K562 (cell line): ENCODE data around the gene C2orf92. TPM values are rescaled to one million over a fixed set of nuclear protein-coding genes. Genes with fewer than 3 reads are reported as not detected.
A peak's percentile ranks its signal among the peaks of the same experiment; 100 is the strongest.

ENCODE experiments used
- ARNT ChIP-seq, 2 experiments: fragments of 450-650 bp; IDR thresholded peaks; 2 replicates each; pipeline ENCODE4 v1.6.1; 2016; ENCODE audit warnings: mild to moderate bottlenecking in 1 of 2
- CBX1 ChIP-seq: sonication (generic); IDR thresholded peaks from 2 replicates; pipeline ENCODE4 v1.6.1; 2016; ENCODE audit warnings: antibody characterized with exemption, low read depth, mild to moderate bottlenecking
- GATAD2B ChIP-seq: fragments of 450-650 bp; IDR thresholded peaks from 2 replicates; pipeline ENCODE4 v1.6.1; 2017; ENCODE audit warnings: mild to moderate bottlenecking, borderline replicate concordance
- HDAC2 ChIP-seq: fragments of 450-650 bp; IDR thresholded peaks from 2 replicates; pipeline ENCODE4 v1.6.1; 2016; ENCODE audit warnings: mild to moderate bottlenecking
- L3MBTL2 ChIP-seq: fragments of 450-650 bp; IDR thresholded peaks from 2 replicates; pipeline ENCODE4 v1.6.1; 2016; ENCODE audit warnings: mild to moderate bottlenecking, moderate library complexity
- MAZ ChIP-seq, 2 experiments: fragments of 450-650 bp in 1 of 2; sonication (generic) in 1 of 2; formaldehyde crosslinking; IDR thresholded peaks in 1 of 2; conservative IDR thresholded peaks in 1 of 2; 2 replicates each; pipeline versions ENCODE4 v1.4.0 to v1.5.0; 2020; ENCODE audit warnings: mild to moderate bottlenecking in 1 of 2, missing genetic modification reagents in 1 of 2
- MCM5 ChIP-seq: fragments of 450-650 bp; IDR thresholded peaks from 2 replicates; pipeline ENCODE4 v1.6.1; 2016; ENCODE audit warnings: low read depth
- NR2C2 ChIP-seq, 2 experiments: fragments of 200-800 bp in 1 of 2; sonication (Bioruptor generic) in 1 of 2; sonication (generic) in 1 of 2; formaldehyde crosslinking in 1 of 2; IDR thresholded peaks; 2 replicates each; pipeline versions ENCODE4 v1.6.1 to v1.8.0; 2016 to 2022; ENCODE audit warnings: mild to moderate bottlenecking in 1 of 2, missing compliant biosample characterization in 1 of 2, missing genetic modification characterization in 1 of 2, missing genetic modification reagents in 1 of 2
- RFX5 ChIP-seq: IDR thresholded peaks from 2 replicates; pipeline ENCODE4 v1.6.1; 2011; ENCODE audit warnings: low read depth, mild to moderate bottlenecking, improper control_type of control experiment, low read length
- SMC3 ChIP-seq: conservative IDR thresholded peaks from 2 replicates; pipeline ENCODE4 v1.6.1; 2011; ENCODE audit warnings: low read depth, low read length, improper control_type of control experiment; ENCODE audit not compliant: insufficient read depth
- SNAPC5 ChIP-seq: fragments of 250-450 bp; sonication (Bioruptor Pico); IDR thresholded peaks from 2 replicates; pipeline ENCODE4 v1.8.0; 2021; ENCODE audit warnings: moderate library complexity, mild to moderate bottlenecking, inconsistent platforms
- TAF1 ChIP-seq: IDR thresholded peaks from 2 replicates; pipeline ENCODE4 v1.6.1; 2011; ENCODE audit warnings: mild to moderate bottlenecking, low read length, moderate library complexity; ENCODE audit not compliant: insufficient read depth, control insufficient read depth, severe bottlenecking; ENCODE audit errors: extremely low read depth
- TAF9B ChIP-seq: fragments of 450-650 bp; IDR thresholded peaks from 2 replicates; pipeline ENCODE4 v1.6.1; 2018; ENCODE audit warnings: mild to moderate bottlenecking; ENCODE audit not compliant: partially characterized antibody
- TOE1 ChIP-seq, 2 experiments: fragments of 450-650 bp in 1 of 2; sonication (generic) in 1 of 2; formaldehyde crosslinking in 1 of 2; IDR thresholded peaks; 2 replicates each; pipeline versions ENCODE4 v1.7.1 to v1.8.0; 2016 to 2022; ENCODE audit warnings: borderline replicate concordance in 2 of 2, mild to moderate bottlenecking in 2 of 2, antibody characterized with exemption in 1 of 2, inconsistent platforms in 1 of 2, low read depth in 1 of 2, missing genetic modification reagents in 1 of 2, moderate library complexity in 1 of 2
- ZBTB1 ChIP-seq: sonication (generic); formaldehyde crosslinking; IDR thresholded peaks from 2 replicates; pipeline ENCODE4 v1.8.1; 2023; ENCODE audit warnings: missing genetic modification reagents, low read depth, mild to moderate bottlenecking, borderline replicate concordance
- ZNF384 ChIP-seq: IDR thresholded peaks from 2 replicates; pipeline ENCODE4 v1.6.1; 2012; ENCODE audit warnings: low read depth, low read length, improper control_type of control experiment
- ZNF395 ChIP-seq: fragments of 200-800 bp; sonication (Bioruptor generic); IDR thresholded peaks from 2 replicates; pipeline ENCODE4 v1.6.1; 2017; ENCODE audit warnings: missing genetic modification characterization, missing compliant biosample characterization
- polyA plus RNA-seq, 8 experiments: library from polyadenylated mRNA; depleted of rRNA in 4 of 8; stranded (reverse) in 5 of 8; unstranded in 3 of 8; fragments of >200 nt; fragmentation: Nextera tagmentation in 2 of 8; fragmentation: Illumina TruSeq in 1 of 8; extraction: Ambion mirVana in 2 of 8; extraction: Trizol in 1 of 8; gene quantifications; 2 replicates each; pipeline versions ENCODE4 v1.2.1 to v1.2.3, GENCODE V29; 2011 to 2014; ENCODE audit warnings: inconsistent platforms in 1 of 8, missing spikeins in 1 of 8
- total RNA-seq, 7 experiments: library from RNA; depleted of rRNA in 6 of 7; stranded (reverse); fragments of >200 nt in 6 of 7; fragmentation: Illumina TruSeq in 2 of 7; extraction: Trizol in 2 of 7; gene quantifications; 2 replicates each; pipeline versions ENCODE4 v1.2.1 to v1.2.3, GENCODE V29; 2011 to 2021; ENCODE audit warnings: low replicate concordance in 1 of 7
- TF ChIP-seq, protein P1 (sequence below): IDR thresholded peaks from 2 replicates; pipeline ENCODE4 v1.6.1; 2011; ENCODE audit not compliant: insufficient read length; ENCODE audit errors: extremely low read depth
- TF ChIP-seq, protein P2 (sequence below): fragments of 450-650 bp; formaldehyde crosslinking; conservative IDR thresholded peaks from 2 replicates; pipeline ENCODE4 v1.4.0; 2022; ENCODE audit warnings: mild to moderate bottlenecking, missing genetic modification characterization
- TF ChIP-seq, protein P3 (sequence below): IDR thresholded peaks from 2 replicates; pipeline ENCODE4 v1.6.1; 2011; ENCODE audit warnings: borderline replicate concordance, low read depth, mild to moderate bottlenecking, moderate library complexity, low read length; ENCODE audit not compliant: insufficient read depth, poor library complexity, severe bottlenecking

The C2orf92 gene
- total and polyA plus RNA-seq, 9 of the 15 experiments (the other 6 are each of a cell fraction or from before 2014, with no cell fraction given) = 0.65 to 6.8 (median 3.6) TPM

- 0 out of 2 replicates have a peak, but pooled peaks have one; percentile 38 for TF ChIP-seq ZBTB1 (CRISPR knock-in tag)
- peak in 1 of 2 experiments; percentile 14; a peak in 1 of 4 replicates for TF ChIP-seq ARNT (IDR thresholded peaks at IDR 0.05)
- TF ChIP-seq TAF1 = peak; percentile 45
- no peak for TF ChIP-seq SNAPC5 (CRISPR knock-in tag)
- 0 out of 2 replicates have a peak, but pooled peaks have one; percentile 36 for TF ChIP-seq HDAC2
- TF ChIP-seq TAF9B = peak; percentile 66
- TF ChIP-seq MCM5 = no peak
- TF ChIP-seq, protein P1, sequence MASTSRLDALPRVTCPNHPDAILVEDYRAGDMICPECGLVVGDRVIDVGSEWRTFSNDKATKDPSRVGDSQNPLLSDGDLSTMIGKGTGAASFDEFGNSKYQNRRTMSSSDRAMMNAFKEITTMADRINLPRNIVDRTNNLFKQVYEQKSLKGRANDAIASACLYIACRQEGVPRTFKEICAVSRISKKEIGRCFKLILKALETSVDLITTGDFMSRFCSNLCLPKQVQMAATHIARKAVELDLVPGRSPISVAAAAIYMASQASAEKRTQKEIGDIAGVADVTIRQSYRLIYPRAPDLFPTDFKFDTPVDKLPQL = peak; percentile 56
- TF ChIP-seq MAZ (CRISPR knock-in tag; conservative IDR thresholded peaks at IDR 0.05 in 1 of 2, IDR thresholded peaks at IDR 0.05 in 1 of 2) = peak in 1 of 2 experiments; percentile 43; a peak in 1 of 4 replicates
- TF ChIP-seq, protein P2, sequence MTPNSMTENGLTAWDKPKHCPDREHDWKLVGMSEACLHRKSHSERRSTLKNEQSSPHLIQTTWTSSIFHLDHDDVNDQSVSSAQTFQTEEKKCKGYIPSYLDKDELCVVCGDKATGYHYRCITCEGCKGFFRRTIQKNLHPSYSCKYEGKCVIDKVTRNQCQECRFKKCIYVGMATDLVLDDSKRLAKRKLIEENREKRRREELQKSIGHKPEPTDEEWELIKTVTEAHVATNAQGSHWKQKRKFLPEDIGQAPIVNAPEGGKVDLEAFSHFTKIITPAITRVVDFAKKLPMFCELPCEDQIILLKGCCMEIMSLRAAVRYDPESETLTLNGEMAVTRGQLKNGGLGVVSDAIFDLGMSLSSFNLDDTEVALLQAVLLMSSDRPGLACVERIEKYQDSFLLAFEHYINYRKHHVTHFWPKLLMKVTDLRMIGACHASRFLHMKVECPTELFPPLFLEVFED (CRISPR knock-in tag) = no peak
- TF ChIP-seq, protein P3, sequence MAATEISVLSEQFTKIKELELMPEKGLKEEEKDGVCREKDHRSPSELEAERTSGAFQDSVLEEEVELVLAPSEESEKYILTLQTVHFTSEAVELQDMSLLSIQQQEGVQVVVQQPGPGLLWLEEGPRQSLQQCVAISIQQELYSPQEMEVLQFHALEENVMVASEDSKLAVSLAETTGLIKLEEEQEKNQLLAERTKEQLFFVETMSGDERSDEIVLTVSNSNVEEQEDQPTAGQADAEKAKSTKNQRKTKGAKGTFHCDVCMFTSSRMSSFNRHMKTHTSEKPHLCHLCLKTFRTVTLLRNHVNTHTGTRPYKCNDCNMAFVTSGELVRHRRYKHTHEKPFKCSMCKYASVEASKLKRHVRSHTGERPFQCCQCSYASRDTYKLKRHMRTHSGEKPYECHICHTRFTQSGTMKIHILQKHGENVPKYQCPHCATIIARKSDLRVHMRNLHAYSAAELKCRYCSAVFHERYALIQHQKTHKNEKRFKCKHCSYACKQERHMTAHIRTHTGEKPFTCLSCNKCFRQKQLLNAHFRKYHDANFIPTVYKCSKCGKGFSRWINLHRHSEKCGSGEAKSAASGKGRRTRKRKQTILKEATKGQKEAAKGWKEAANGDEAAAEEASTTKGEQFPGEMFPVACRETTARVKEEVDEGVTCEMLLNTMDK = peak; percentile 54
- TF ChIP-seq TOE1 (IDR thresholded peaks at IDR 0.05; ENCODE audit: borderline replicate concordance) = peak; percentile 81; the same call in 1 of the 2 replicates
- TF ChIP-seq TOE1 (CRISPR knock-in tag; IDR thresholded peaks at IDR 0.05; ENCODE audit: borderline replicate concordance, low read depth) = no peak
- no peak for TF ChIP-seq NR2C2 (CRISPR knock-in tag; IDR thresholded peaks at IDR 0.05)
- TF ChIP-seq NR2C2 (tag; IDR thresholded peaks at IDR 0.05) = no peak
- peak; percentile 79 for TF ChIP-seq L3MBTL2
- TF ChIP-seq SMC3 = 0 out of 2 replicates have a peak, but pooled peaks have one; percentile 1
- peak; percentile 90 for TF ChIP-seq RFX5
- peak; percentile 81 for TF ChIP-seq ZNF384
- TF ChIP-seq ZNF395 (CRISPR knock-in tag) = no peak
- no peak for TF ChIP-seq GATAD2B
- TF ChIP-seq CBX1 = no peak
Measured at GRCh38 chr2:97663962-97664635, 5.4 kb upstream of the C2orf92 start, which contains the start of gene ACTR1B (continued).
